HL-60 (cell line): ENCODE data around the gene HOXB5.

Experiments
- DNase-seq, 2 experiments: peaks; one replicate each; pipeline ENCODE4 v3.0.0-alpha.2; 2010 to 2020; ENCODE audit warnings: low read depth in 1 of 2, low spot score in 1 of 2
- H3K27ac ChIP-seq: fragments of 250-450 bp; sonication (Bioruptor Pico); replicated peaks from 2 replicates; pipeline ENCODE4 v1.5.1; 2020; ENCODE audit warnings: mild to moderate bottlenecking, moderate library complexity
- H3K27me3 ChIP-seq: fragments of 250-450 bp; sonication (Bioruptor Pico); 2 replicates; pipeline ENCODE4 v1.5.1; 2021; ENCODE audit warnings: mild to moderate bottlenecking, moderate library complexity; ENCODE audit not compliant: insufficient read depth, poor library complexity, severe bottlenecking
- H3K4me3 ChIP-seq: replicated peaks from 2 replicates; pipeline ENCODE4 v1.5.1; 2011; ENCODE audit warnings: mild to moderate bottlenecking, control low read depth, low read length; ENCODE audit not compliant: insufficient read depth
- GABPA ChIP-seq: IDR thresholded peaks from 2 replicates; pipeline ENCODE4 v1.6.1; 2012; ENCODE audit warnings: low read depth
- POLR2AphosphoS5 ChIP-seq: IDR thresholded peaks from 2 replicates; pipeline ENCODE4 v1.6.1; 2012; ENCODE audit warnings: low read depth
- SPI1 ChIP-seq: IDR thresholded peaks from 2 replicates; pipeline ENCODE4 v1.6.1; 2012; ENCODE audit warnings: low read depth, mild to moderate bottlenecking, borderline replicate concordance
- TF ChIP-seq, protein P1 (sequence below): IDR thresholded peaks from one replicate; pipeline ENCODE4 v1.5.1; 2011; ENCODE audit warnings: low read length, control low read depth, inconsistent platforms; ENCODE audit not compliant: insufficient read depth
- TF ChIP-seq, protein P2 (sequence below): IDR thresholded peaks from 2 replicates; pipeline ENCODE4 v1.6.1; 2012; ENCODE audit warnings: low read depth; ENCODE audit not compliant: insufficient replicate concordance

HOXB5 gene

DNA sequence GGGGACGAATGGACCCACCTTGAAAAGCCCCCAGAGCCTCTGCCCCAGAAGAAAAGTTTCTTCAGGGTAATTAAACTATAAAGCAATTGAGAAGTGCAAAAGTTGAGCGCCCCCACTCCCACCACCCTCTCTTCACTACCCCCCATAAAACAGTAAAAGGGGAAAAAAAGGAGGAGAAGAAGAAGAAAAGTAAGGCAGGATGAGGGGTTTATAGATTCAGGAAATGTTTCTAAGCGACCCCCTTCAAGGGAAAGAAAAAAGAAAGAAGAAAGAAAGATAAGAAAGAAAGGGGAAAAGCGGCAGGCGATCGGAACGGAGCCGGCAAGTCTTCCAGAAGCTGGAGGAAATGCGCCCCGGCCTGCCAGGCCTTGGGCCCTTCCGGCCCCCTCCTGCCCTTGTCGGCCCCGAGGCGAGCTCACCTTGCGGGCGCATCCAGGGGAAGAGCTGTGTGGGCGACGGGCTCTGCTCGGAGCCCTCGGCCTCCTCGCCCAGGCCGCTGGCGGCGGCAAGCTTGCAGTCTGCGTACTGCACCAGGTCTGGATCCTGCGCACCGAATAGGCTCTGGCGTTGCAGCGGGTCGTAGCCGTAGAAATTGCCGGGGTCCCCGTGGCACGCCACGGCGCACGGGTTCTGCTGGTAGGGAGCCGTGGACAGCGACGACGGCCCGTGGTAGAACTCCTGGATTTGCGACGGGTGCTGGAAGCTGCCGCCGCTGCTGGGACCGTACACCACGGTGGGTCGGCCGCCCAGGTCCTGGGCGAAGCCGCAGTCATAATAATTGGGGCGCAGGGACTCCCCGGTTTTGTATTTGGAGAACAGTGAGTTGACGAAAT, 20.5 kb upstream of the HOXB5 start:
- H3K27ac ChIP-seq = no peak overlapping the region
- DNase-seq = no peak
- TF ChIP-seq, protein P1, sequence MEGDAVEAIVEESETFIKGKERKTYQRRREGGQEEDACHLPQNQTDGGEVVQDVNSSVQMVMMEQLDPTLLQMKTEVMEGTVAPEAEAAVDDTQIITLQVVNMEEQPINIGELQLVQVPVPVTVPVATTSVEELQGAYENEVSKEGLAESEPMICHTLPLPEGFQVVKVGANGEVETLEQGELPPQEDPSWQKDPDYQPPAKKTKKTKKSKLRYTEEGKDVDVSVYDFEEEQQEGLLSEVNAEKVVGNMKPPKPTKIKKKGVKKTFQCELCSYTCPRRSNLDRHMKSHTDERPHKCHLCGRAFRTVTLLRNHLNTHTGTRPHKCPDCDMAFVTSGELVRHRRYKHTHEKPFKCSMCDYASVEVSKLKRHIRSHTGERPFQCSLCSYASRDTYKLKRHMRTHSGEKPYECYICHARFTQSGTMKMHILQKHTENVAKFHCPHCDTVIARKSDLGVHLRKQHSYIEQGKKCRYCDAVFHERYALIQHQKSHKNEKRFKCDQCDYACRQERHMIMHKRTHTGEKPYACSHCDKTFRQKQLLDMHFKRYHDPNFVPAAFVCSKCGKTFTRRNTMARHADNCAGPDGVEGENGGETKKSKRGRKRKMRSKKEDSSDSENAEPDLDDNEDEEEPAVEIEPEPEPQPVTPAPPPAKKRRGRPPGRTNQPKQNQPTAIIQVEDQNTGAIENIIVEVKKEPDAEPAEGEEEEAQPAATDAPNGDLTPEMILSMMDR = no peak
- no peak for TF ChIP-seq SPI1
- TF ChIP-seq GABPA = no peak
- TF ChIP-seq POLR2AphosphoS5 = no peak
- TF ChIP-seq, protein P2, sequence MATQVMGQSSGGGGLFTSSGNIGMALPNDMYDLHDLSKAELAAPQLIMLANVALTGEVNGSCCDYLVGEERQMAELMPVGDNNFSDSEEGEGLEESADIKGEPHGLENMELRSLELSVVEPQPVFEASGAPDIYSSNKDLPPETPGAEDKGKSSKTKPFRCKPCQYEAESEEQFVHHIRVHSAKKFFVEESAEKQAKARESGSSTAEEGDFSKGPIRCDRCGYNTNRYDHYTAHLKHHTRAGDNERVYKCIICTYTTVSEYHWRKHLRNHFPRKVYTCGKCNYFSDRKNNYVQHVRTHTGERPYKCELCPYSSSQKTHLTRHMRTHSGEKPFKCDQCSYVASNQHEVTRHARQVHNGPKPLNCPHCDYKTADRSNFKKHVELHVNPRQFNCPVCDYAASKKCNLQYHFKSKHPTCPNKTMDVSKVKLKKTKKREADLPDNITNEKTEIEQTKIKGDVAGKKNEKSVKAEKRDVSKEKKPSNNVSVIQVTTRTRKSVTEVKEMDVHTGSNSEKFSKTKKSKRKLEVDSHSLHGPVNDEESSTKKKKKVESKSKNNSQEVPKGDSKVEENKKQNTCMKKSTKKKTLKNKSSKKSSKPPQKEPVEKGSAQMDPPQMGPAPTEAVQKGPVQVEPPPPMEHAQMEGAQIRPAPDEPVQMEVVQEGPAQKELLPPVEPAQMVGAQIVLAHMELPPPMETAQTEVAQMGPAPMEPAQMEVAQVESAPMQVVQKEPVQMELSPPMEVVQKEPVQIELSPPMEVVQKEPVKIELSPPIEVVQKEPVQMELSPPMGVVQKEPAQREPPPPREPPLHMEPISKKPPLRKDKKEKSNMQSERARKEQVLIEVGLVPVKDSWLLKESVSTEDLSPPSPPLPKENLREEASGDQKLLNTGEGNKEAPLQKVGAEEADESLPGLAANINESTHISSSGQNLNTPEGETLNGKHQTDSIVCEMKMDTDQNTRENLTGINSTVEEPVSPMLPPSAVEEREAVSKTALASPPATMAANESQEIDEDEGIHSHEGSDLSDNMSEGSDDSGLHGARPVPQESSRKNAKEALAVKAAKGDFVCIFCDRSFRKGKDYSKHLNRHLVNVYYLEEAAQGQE = no peak
- H3K27me3 ChIP-seq = peaks cover 86% of the 10 kb centered on the region
- no peak overlapping the region for H3K4me3 ChIP-seq

DNA sequence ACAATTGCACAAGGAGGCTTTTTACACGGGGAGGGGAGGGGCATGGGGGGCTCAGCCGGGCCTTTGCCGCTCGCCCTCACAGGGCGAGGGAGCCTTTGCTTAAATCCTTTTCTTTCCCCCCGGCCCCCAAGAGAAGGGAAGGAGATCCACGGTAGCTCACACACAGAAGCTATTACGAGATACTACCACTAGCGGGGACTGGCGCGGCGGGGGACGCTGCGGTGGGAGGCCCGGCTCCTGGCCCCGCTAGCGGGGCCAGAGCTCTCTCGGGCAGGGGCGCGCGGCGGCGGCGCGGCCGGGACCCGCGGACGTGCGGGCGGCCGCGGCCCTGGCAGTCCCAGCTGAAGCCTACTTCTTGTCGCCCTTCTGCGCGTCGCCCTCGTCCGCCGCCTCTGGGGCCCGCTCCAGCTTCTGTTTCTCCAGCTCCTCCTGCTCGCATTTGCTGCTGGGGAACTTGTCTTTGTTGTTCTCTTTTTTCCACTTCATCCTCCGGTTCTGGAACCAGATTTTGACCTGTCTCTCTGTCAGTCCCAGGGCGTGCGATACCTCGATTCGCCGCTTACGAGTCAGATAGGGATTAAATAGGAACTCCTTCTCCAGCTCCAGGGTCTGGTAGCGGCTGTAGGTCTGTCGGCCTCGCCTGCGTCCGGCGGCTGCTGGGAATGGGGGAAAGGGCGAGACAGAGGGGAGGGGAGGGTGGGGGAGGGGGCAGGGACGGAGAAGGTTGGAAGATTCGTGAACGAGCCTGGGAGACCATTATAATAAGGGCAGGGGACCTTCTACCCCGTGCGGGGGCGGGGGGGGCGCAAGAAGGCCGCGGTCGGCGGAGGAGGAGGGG, 19.5 kb upstream of the HOXB5 start:
- DNase-seq = peak in 1 of 2 experiments; percentile 24
- Histone ChIP-seq H3K27me3 (peaks cover 82% of the 10 kb centered on the region), H3K4me3 (no peak overlapping the region), H3K27ac (no peak overlapping the region)
- TF ChIP-seq POLR2AphosphoS5 = no peak
- TF ChIP-seq SPI1 = no peak
- TF ChIP-seq, protein P2 = no peak
- TF ChIP-seq GABPA = no peak
- TF ChIP-seq, protein P1 = no peak

DNA sequence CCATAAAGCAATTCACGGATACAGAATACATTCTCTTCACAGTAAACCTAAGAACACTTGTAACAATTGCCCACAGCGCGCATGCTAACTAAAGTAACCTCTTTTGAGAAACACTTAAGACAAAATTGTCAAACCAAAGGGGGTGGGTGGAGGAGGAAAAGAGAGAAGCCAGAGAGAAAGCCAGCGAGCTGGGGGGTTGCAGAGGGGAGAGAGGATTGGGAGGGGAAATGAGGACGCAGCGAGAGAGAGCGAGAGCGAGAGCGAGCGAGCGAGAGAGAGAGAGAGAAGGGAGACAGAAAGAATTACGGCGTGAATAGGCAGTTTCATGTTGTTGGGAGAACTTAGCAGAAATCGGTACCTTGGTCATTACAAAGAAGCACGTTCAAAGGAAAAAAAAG, 18.9 kb upstream of the HOXB5 start:
- H3K4me3 ChIP-seq = no peak overlapping the region
- no peak for TF ChIP-seq GABPA
- TF ChIP-seq, protein P2 = no peak
- TF ChIP-seq POLR2AphosphoS5 = no peak
- TF ChIP-seq, protein P1 = no peak
- no peak for TF ChIP-seq SPI1
- H3K27ac ChIP-seq = no peak overlapping the region
- DNase-seq = no peak
- H3K27me3 ChIP-seq = peaks cover 76% of the 10 kb centered on the region
